Measurements from ENCODE around the gene TMEM63A. TPM values are rescaled to one million over a fixed set of nuclear protein-coding genes. Genes with fewer than 3 reads are reported as not detected.
A peak's percentile ranks its signal among the peaks of the same experiment; 100 is the strongest.

TMEM63A gene
- total and polyA plus RNA-seq, 7 experiments from 2014 or later: 55.0 to 611 (median 314) TPM

GRCh38 chr1:225857256-225857655, 24.9 kb downstream of the TMEM63A start:
- no peaks in the 10 kb centered on the region for H3K27me3 Mint-ChIP-seq
- peaks cover 44 to 100% (median 52%) of the 10 kb centered on the region in 3 experiments for H3K36me3 ChIP-seq (ENCODE audit: control insufficient read depth in 2 of 3, insufficient read depth in 3 of 3, low read length in 3 of 3)
- intact Hi-C loops (cut with micrococcal nuclease): no loop called here
- ChIA-PET CTCF (interaction anchor here (0.6 to 1.0 kb wide), 2 partner anchors 9 to 10 kb away, joined by 3 read pairs; no protein-coding TSS in a partner anchor), POLR2A (interaction anchor here (0.5 to 4.5 kb wide), 7 partner anchors 24 to 81 kb away, joined by 3 to 32 read pairs (median 4); partner anchors contain the start of gene TMEM63A)
- no peaks in the 10 kb centered on the region for H3K27me3 ChIP-seq (ENCODE audit: control insufficient read depth in 2 of 2, insufficient read depth in 2 of 2, low read length in 2 of 2)
- peaks cover 0 to 6% of the 10 kb centered on the region in 2 donors for H3K4me1 ChIP-seq (ENCODE audit: control insufficient read depth in 2 of 2, insufficient read depth in 2 of 2, low read length in 2 of 2)
- no peaks in the 10 kb centered on the region for H3K9me3 Mint-ChIP-seq
- H3K27ac Mint-ChIP-seq: peak overlapping the region in 4 of 9 donors; percentile 9 to 64 (median 44)
- no peak overlapping the region for H3K4me3 Mint-ChIP-seq
- H3K4me1 Mint-ChIP-seq: peaks cover 14 to 38% (median 27%) of the 10 kb centered on the region in 7 donors
- ATAC-seq: no peak
- H3K9me3 ChIP-seq (ENCODE audit: control insufficient read depth in 2 of 3, low read length in 3 of 3): no peaks in the 10 kb centered on the region
- no peak overlapping the region for H3K4me3 ChIP-seq (ENCODE audit: low read length)
- no peak overlapping the region for H3K27ac ChIP-seq (ENCODE audit: low read depth, low read length)
- H3K36me3 Mint-ChIP-seq: peaks cover 16 to 75% (median 40%) of the 10 kb centered on the region in 5 donors
- DNase-seq: no peak

GRCh38 chr1:225855503-225856300, 26.5 kb downstream of the TMEM63A start:
- Mint-ChIP-seq H3K27me3 (no peaks in the 10 kb centered on the region), H3K36me3 (peaks cover 17 to 75% (median 42%) of the 10 kb centered on the region in 5 donors), H3K27ac (peak overlapping the region in 7 of 9 donors; percentile 36 to 81 (median 69)), H3K4me1 (peaks cover 22 to 51% (median 33%) of the 10 kb centered on the region in 7 donors), H3K9me3 (peaks cover 0 to 2% (median 0%) of the 10 kb centered on the region in 11 donors), H3K4me3 (no peak overlapping the region)
- Histone ChIP-seq H3K4me3 (ENCODE audit: low read length) (no peak overlapping the region), H3K4me1 (ENCODE audit: control insufficient read depth in 2 of 2, insufficient read depth in 2 of 2, low read length in 2 of 2) (peaks cover 0 to 12% of the 10 kb centered on the region in 2 donors), H3K27me3 (ENCODE audit: control insufficient read depth in 2 of 2, insufficient read depth in 2 of 2, low read length in 2 of 2) (no peaks in the 10 kb centered on the region), H3K36me3 (ENCODE audit: control insufficient read depth in 2 of 3, insufficient read depth in 3 of 3, low read length in 3 of 3) (peaks cover 31 to 100% (median 36%) of the 10 kb centered on the region in 3 experiments), H3K27ac (ENCODE audit: low read depth, low read length) (no peak overlapping the region), H3K9me3 (ENCODE audit: control insufficient read depth in 2 of 3, low read length in 3 of 3) (no peaks in the 10 kb centered on the region)
- ATAC-seq: no peak
- ChIA-PET CTCF (no interaction called here), POLR2A (interaction anchor here (0.9 to 1.6 kb wide), 3 partner anchors 10 to 27 kb away, joined by 3 to 6 read pairs (median 6); no protein-coding TSS in a partner anchor)
- no peak for DNase-seq
- intact Hi-C loops (cut with micrococcal nuclease): loop anchor here in 1 of 2 donors (1.0 kb wide), 1 partner anchor 9 kb away; no protein-coding TSS in a partner anchor

GRCh38 chr1:225853441-225853840, 28.7 kb downstream of the TMEM63A start:
- peaks cover 19 to 35% of the 10 kb centered on the region in 2 donors for H3K4me1 ChIP-seq (ENCODE audit: control insufficient read depth in 2 of 2, insufficient read depth in 2 of 2, low read length in 2 of 2)
- intact Hi-C loops (cut with micrococcal nuclease): no loop called here
- peaks cover 14 to 71% (median 35%) of the 10 kb centered on the region in 5 donors for H3K36me3 Mint-ChIP-seq

GRCh38 chr1:225852413-225853124, 29.6 kb downstream of the TMEM63A start:
- no peaks in the 10 kb centered on the region for H3K27me3 Mint-ChIP-seq
- H3K4me3 Mint-ChIP-seq: no peak overlapping the region
- ChIA-PET CTCF (interaction anchor here (1.4 kb wide), 1 partner anchor 59 kb away, joined by 3 read pairs; no protein-coding TSS in a partner anchor), POLR2A (interaction anchor here (0.9 to 2.3 kb wide), 5 partner anchors 9 to 74 kb away, joined by 3 to 7 read pairs (median 4); partner anchors contain the start of genes PYCR2 and TMEM63A)
- H3K36me3 Mint-ChIP-seq: peaks cover 14 to 68% (median 32%) of the 10 kb centered on the region in 5 donors
- DNase-seq (no peak), ATAC-seq (no peak)
- H3K9me3 Mint-ChIP-seq: peaks cover 0 to 2% (median 0%) of the 10 kb centered on the region in 11 donors
- H3K27ac Mint-ChIP-seq: peak overlapping the region in 7 of 9 donors; percentile 59 to 98 (median 78)
- no peaks in the 10 kb centered on the region for H3K27me3 ChIP-seq (ENCODE audit: control insufficient read depth in 2 of 2, insufficient read depth in 2 of 2, low read length in 2 of 2)
- intact Hi-C loops (cut with micrococcal nuclease): no loop called here
- H3K4me1 ChIP-seq (ENCODE audit: control insufficient read depth in 2 of 2, insufficient read depth in 2 of 2, low read length in 2 of 2): peaks cover 28 to 43% of the 10 kb centered on the region in 2 donors
- peaks cover 30 to 98% (median 36%) of the 10 kb centered on the region in 3 experiments for H3K36me3 ChIP-seq (ENCODE audit: control insufficient read depth in 2 of 3, insufficient read depth in 3 of 3, low read length in 3 of 3)
- no peaks in the 10 kb centered on the region for H3K9me3 ChIP-seq (ENCODE audit: control insufficient read depth in 2 of 3, low read length in 3 of 3)
- peak overlapping the region; percentile 3 for H3K27ac ChIP-seq (ENCODE audit: low read depth, low read length)
- peaks cover 39 to 73% (median 54%) of the 10 kb centered on the region in 7 donors for H3K4me1 Mint-ChIP-seq
- H3K4me3 ChIP-seq (ENCODE audit: low read length): no peak overlapping the region

More at GRCh38 chr1:225853441-225853840, 28.7 kb downstream of the TMEM63A start:
- H3K4me1 Mint-ChIP-seq: peaks cover 33 to 65% (median 52%) of the 10 kb centered on the region in 7 donors
- H3K27ac ChIP-seq (ENCODE audit: low read depth, low read length): no peak overlapping the region
- peak overlapping the region in 4 of 9 donors; percentile 59 to 98 (median 72) for H3K27ac Mint-ChIP-seq
- peaks cover 30 to 98% (median 32%) of the 10 kb centered on the region in 3 experiments for H3K36me3 ChIP-seq (ENCODE audit: control insufficient read depth in 2 of 3, insufficient read depth in 3 of 3, low read length in 3 of 3)
- no peaks in the 10 kb centered on the region for H3K27me3 ChIP-seq (ENCODE audit: control insufficient read depth in 2 of 2, insufficient read depth in 2 of 2, low read length in 2 of 2)
- no peak overlapping the region for H3K4me3 ChIP-seq (ENCODE audit: low read length)
- no peak overlapping the region for H3K4me3 Mint-ChIP-seq
- peaks cover 0 to 2% (median 0%) of the 10 kb centered on the region in 11 donors for H3K9me3 Mint-ChIP-seq
- POLR2A ChIA-PET: interaction anchor here (1.4 to 2.3 kb wide), 2 partner anchors 13 to 28 kb away, joined by 4 to 7 read pairs; partner anchors contain the start of gene TMEM63A
- DNase-seq: no peak
- CTCF ChIA-PET: interaction anchor here (1.4 kb wide), 1 partner anchor 58 kb away, joined by 3 read pairs; no protein-coding TSS in a partner anchor
- H3K9me3 ChIP-seq (ENCODE audit: control insufficient read depth in 2 of 3, low read length in 3 of 3): no peaks in the 10 kb centered on the region
- H3K27me3 Mint-ChIP-seq: no peaks in the 10 kb centered on the region
- no peak for ATAC-seq

GRCh38 chr1:225851805-225852204, 30.4 kb downstream of the TMEM63A start:
- Histone ChIP-seq H3K4me3 (ENCODE audit: low read length) (no peak overlapping the region), H3K36me3 (ENCODE audit: control insufficient read depth in 2 of 3, insufficient read depth in 3 of 3, low read length in 3 of 3) (peaks cover 30 to 98% (median 42%) of the 10 kb centered on the region in 3 experiments), H3K27ac (ENCODE audit: low read depth, low read length) (peak overlapping the region; percentile 18), H3K27me3 (ENCODE audit: control insufficient read depth in 2 of 2, insufficient read depth in 2 of 2, low read length in 2 of 2) (no peaks in the 10 kb centered on the region), H3K4me1 (ENCODE audit: control insufficient read depth in 2 of 2, insufficient read depth in 2 of 2, low read length in 2 of 2) (peaks cover 31 to 49% of the 10 kb centered on the region in 2 donors), H3K9me3 (ENCODE audit: control insufficient read depth in 2 of 3, low read length in 3 of 3) (no peaks in the 10 kb centered on the region)
- H3K4me3 Mint-ChIP-seq: no peak overlapping the region
- peaks cover 18 to 63% (median 32%) of the 10 kb centered on the region in 5 donors for H3K36me3 Mint-ChIP-seq
- H3K9me3 Mint-ChIP-seq: peaks cover 0 to 2% (median 0%) of the 10 kb centered on the region in 11 donors
- DNase-seq (no peak), ATAC-seq (peak; percentile 29)
- no peaks in the 10 kb centered on the region for H3K27me3 Mint-ChIP-seq
- peaks cover 35 to 76% (median 56%) of the 10 kb centered on the region in 7 donors for H3K4me1 Mint-ChIP-seq
- intact Hi-C loops (cut with micrococcal nuclease): no loop called here
- CTCF ChIA-PET: no interaction called here
- POLR2A ChIA-PET: interaction anchor here (0.6 to 2.3 kb wide), 8 partner anchors 8 to 195 kb away, joined by 3 to 7 read pairs (median 3); partner anchors contain the start of genes PYCR2 and TMEM63A
- H3K27ac Mint-ChIP-seq: peak overlapping the region; percentile 28 to 98 (median 76)
